A673 (cell line): ENCODE measurements around the gene TACC2. TPM values are rescaled to one million over a fixed set of nuclear protein-coding genes. Genes with fewer than 3 reads are reported as not detected.

ENCODE experiments used
- BruUV-seq: library from RNA; stranded (reverse); fragments of 400-500 nt; replicated peaks from 2 replicates; lab custom pipeline; 2021; lab: Mats Ljungman, UMichigan
- CTCF ChIA-PET: fragments of 300-600 bp; sonication (Branson Sonifier 250); formaldehyde crosslinking; loops from one replicate; lab custom pipeline; 2022; ENCODE audit warnings: antibody characterized with exemption; lab: Charles Lee
- POLR2A ChIA-PET: fragments of 300-600 bp; sonication (Branson Sonifier 250); formaldehyde crosslinking; loops from one replicate; lab custom pipeline; 2022; ENCODE audit warnings: antibody characterized with exemption; ENCODE audit not compliant: low non-redundant PET; lab: Charles Lee
- DNase-seq: peaks from one replicate; pipeline ENCODE4 v3.0.0-alpha.2; 2015; ENCODE audit warnings: low spot score
- H3K27ac ChIP-seq: fragments of 200-600 bp; sonication (generic); 2 replicates; pipeline ENCODE4 v1.5.1; 2016; ENCODE audit warnings: mixed run types, low read depth, mild to moderate bottlenecking, mixed read lengths, antibody characterized with exemption, low read length; ENCODE audit not compliant: poor library complexity, severe bottlenecking
- H3K27me3 ChIP-seq: fragments of 200-600 bp; sonication (generic); replicated peaks from 2 replicates; pipeline ENCODE4 v1.6.1; 2017; ENCODE audit warnings: mixed run types, low read depth, mild to moderate bottlenecking, mixed read lengths, antibody characterized with exemption, low read length; ENCODE audit not compliant: insufficient read depth, poor library complexity
- H3K36me3 ChIP-seq: fragments of 200-600 bp; sonication (generic); 2 replicates; pipeline ENCODE4 v1.6.1; 2016; ENCODE audit warnings: mixed run types, mild to moderate bottlenecking, mixed read lengths, antibody characterized with exemption, low read length; ENCODE audit not compliant: insufficient read depth, poor library complexity, severe bottlenecking
- H3K4me1 ChIP-seq: fragments of 200-600 bp; sonication (generic); 2 replicates; pipeline ENCODE4 v1.6.1; 2017; ENCODE audit warnings: mixed run types, mild to moderate bottlenecking, mixed read lengths, antibody characterized with exemption, low read length; ENCODE audit not compliant: insufficient read depth, poor library complexity, severe bottlenecking
- H3K4me3 ChIP-seq: fragments of 200-600 bp; sonication (generic); 2 replicates; pipeline ENCODE4 v1.5.1; 2016; ENCODE audit warnings: low read depth, mixed run types, mild to moderate bottlenecking, mixed read lengths, low read length; ENCODE audit not compliant: poor library complexity, severe bottlenecking
- H3K9me3 ChIP-seq: fragments of 200-600 bp; sonication (generic); 2 replicates; pipeline ENCODE4 v1.6.1; 2016; ENCODE audit warnings: mixed run types, low read depth, mild to moderate bottlenecking, mixed read lengths, antibody characterized with exemption, low read length; ENCODE audit not compliant: poor library complexity, severe bottlenecking
- CTCF ChIP-seq: fragments of 300-800, 200-600 bp; sonication (generic); conservative IDR thresholded peaks from 2 replicates; pipeline ENCODE4 v1.5.1; 2017; ENCODE audit warnings: low read depth, mild to moderate bottlenecking, antibody characterized with exemption, low read length, moderate library complexity, mixed read lengths
- EZH2 ChIP-seq: fragments of 200-600 bp; sonication (generic); IDR thresholded peaks from 2 replicates; pipeline ENCODE4 v1.6.1; 2017; ENCODE audit warnings: borderline replicate concordance, low read depth, mild to moderate bottlenecking, mixed read lengths, antibody characterized with exemption, low read length; ENCODE audit not compliant: poor library complexity, severe bottlenecking
- intact Hi-C: fragments of 100-400 bp; cut with micrococcal nuclease; formaldehyde crosslinking; loops from one replicate; pipeline ENCODE4 v1.10.0; 2022; ENCODE audit not compliant: unreplicated experiment
- total RNA-seq: library from RNA; stranded (reverse); gene quantifications from 2 replicates; pipeline ENCODE4 v1.2.3, GENCODE V29; 2021

TACC2 gene
- total RNA-seq, 1 experiment from 2014 or later = 0.62 TPM

- no TSS peak for BruUV-seq
- ChIA-PET POLR2A (no interaction called here), CTCF (no interaction called here)
- Histone ChIP-seq H3K27me3 (no peaks in the 10 kb centered on the region), H3K4me1 (no peaks in the 10 kb centered on the region), H3K27ac (no peak overlapping the region), H3K36me3 (no peaks in the 10 kb centered on the region), H3K9me3 (no peaks in the 10 kb centered on the region), H3K4me3 (no peak overlapping the region)
- no peak for DNase-seq
- intact Hi-C loops = no loop called here
- TF ChIP-seq EZH2 (no peak), CTCF (no peak)
Observed at GRCh38 chr10:122140941-122141623, 152.1 kb downstream of the TACC2 start.

GRCh38 chr10:122141821-122142640 lies 153.1 kb downstream of the TACC2 start:
- Histone ChIP-seq H3K9me3 (no peaks in the 10 kb centered on the region), H3K27me3 (no peaks in the 10 kb centered on the region), H3K36me3 (no peaks in the 10 kb centered on the region), H3K27ac (no peak overlapping the region), H3K4me3 (no peak overlapping the region), H3K4me1 (no peaks in the 10 kb centered on the region)
- intact Hi-C loops = no loop called here
- TF ChIP-seq EZH2 (no peak), CTCF (no peak)
- ChIA-PET POLR2A (no interaction called here), CTCF (no interaction called here)
- no TSS peak for BruUV-seq
- no peak for DNase-seq

GRCh38 chr10:122142641-122143237 lies 153.8 kb downstream of the TACC2 start:
- Histone ChIP-seq H3K9me3 (no peaks in the 10 kb centered on the region), H3K27me3 (no peaks in the 10 kb centered on the region), H3K4me1 (no peaks in the 10 kb centered on the region), H3K36me3 (no peaks in the 10 kb centered on the region), H3K27ac (no peak overlapping the region), H3K4me3 (no peak overlapping the region)
- ChIA-PET CTCF (no interaction called here), POLR2A (no interaction called here)
- no peak for TF ChIP-seq EZH2
- peak; percentile 84 for TF ChIP-seq CTCF
- intact Hi-C loops = no loop called here
- BruUV-seq = no TSS peak
- peak; percentile 19 for DNase-seq
